Endothelial cell of umbilical vein (primary cell): ENCODE data around the gene ZC3H12A. TPM values are rescaled to one million over a fixed set of nuclear protein-coding genes. Genes with fewer than 3 reads are reported as not detected.

Experiments
- BruUV-seq: library from RNA; stranded (reverse); fragments of 400-500 nt; replicated peaks from 2 replicates; lab custom pipeline; 2021; lab: Mats Ljungman, UMichigan
- CTCF ChIA-PET: fragments of 300-600, 350-600 bp; sonication (Branson Sonifier 250); formaldehyde crosslinking; loops from one replicate; lab custom pipeline; 2021; ENCODE audit warnings: antibody characterized with exemption, inconsistent platforms; lab: Charles Lee
- POLR2A ChIA-PET: fragments of 300-600, 350-600 bp; sonication (Branson Sonifier 250); formaldehyde crosslinking; loops from one replicate; lab custom pipeline; 2021; ENCODE audit warnings: antibody characterized with exemption, inconsistent platforms; lab: Charles Lee
- DNase-seq: peaks from one replicate; pipeline ENCODE4 v3.0.0-alpha.2; 2011; ENCODE audit warnings: low read depth, low spot score
- FAIRE-seq: peaks from 2 replicates; lab custom pipeline; 2011; peaks lifted over from hg19 to GRCh38; lab: Jason Lieb, UNC
- H2AFZ ChIP-seq: 2 replicates; pipeline ENCODE4 v1.6.0; 2012; ENCODE audit warnings: low read depth, low read length, control low read depth, inconsistent platforms
- H3K27ac ChIP-seq: 2 replicates; pipeline ENCODE4 v1.5.1; 2011; ENCODE audit warnings: low read depth, mild to moderate bottlenecking, control low read depth, low read length, moderate library complexity; ENCODE audit not compliant: insufficient read depth
- H3K27me3 ChIP-seq, 2 experiments: 2 replicates each; pipeline versions ENCODE4 v1.6.0 to v1.6.1; 2011; ENCODE audit warnings: low read length in 2 of 2, mixed read lengths in 1 of 2; ENCODE audit not compliant: control insufficient read depth in 2 of 2, insufficient read depth in 2 of 2
- H3K36me3 ChIP-seq, 2 experiments: 2 replicates in 1 of 2; 3 replicates in 1 of 2; pipeline ENCODE4 v1.5.1; 2011; ENCODE audit warnings: low read length in 2 of 2, mild to moderate bottlenecking in 1 of 2, moderate library complexity in 1 of 2; ENCODE audit not compliant: control insufficient read depth in 2 of 2, insufficient read depth in 2 of 2; ENCODE audit errors: extremely low read depth in 1 of 2
- H3K4me1 ChIP-seq: 3 replicates; pipeline ENCODE4 v1.5.1; 2011; ENCODE audit warnings: mild to moderate bottlenecking, low read length; ENCODE audit not compliant: control insufficient read depth, insufficient read depth; ENCODE audit errors: extremely low read depth
- H3K4me2 ChIP-seq: 2 replicates; pipeline ENCODE4 v1.6.1; 2011; ENCODE audit warnings: low read length, control low read depth, mixed read lengths; ENCODE audit not compliant: insufficient read depth
- H3K4me3 ChIP-seq, 3 experiments: fragments of 200-600 bp in 1 of 3; sonication (generic), shearing (Covaris generic) in 1 of 3; replicated peaks in 1 of 3; 2 replicates each; pipeline ENCODE4 v1.5.1; 2011 to 2016; ENCODE audit warnings: control low read depth in 3 of 3, low read length in 3 of 3, mild to moderate bottlenecking in 2 of 3, inconsistent platforms in 1 of 3, low read depth in 1 of 3, moderate library complexity in 1 of 3; ENCODE audit not compliant: insufficient read depth in 1 of 3
- H3K79me2 ChIP-seq: 2 replicates; pipeline ENCODE4 v1.6.0; 2012; ENCODE audit warnings: low read length, inconsistent platforms; ENCODE audit not compliant: control insufficient read depth, insufficient read depth
- H3K9ac ChIP-seq: replicated peaks from 2 replicates; pipeline ENCODE3; 2011; ENCODE audit warnings: low read length, control low read depth; ENCODE audit not compliant: insufficient read depth; ENCODE audit errors: extremely low read depth
- H3K9me1 ChIP-seq: replicated peaks from 3 replicates; pipeline ENCODE4 v1.6.0; 2011; ENCODE audit warnings: mild to moderate bottlenecking, low read length; ENCODE audit not compliant: control insufficient read depth, insufficient read depth; ENCODE audit errors: extremely low read depth
- H3K9me3 ChIP-seq: replicated peaks from 2 replicates; pipeline ENCODE4 v1.5.1; 2012; ENCODE audit warnings: low read length, inconsistent platforms; ENCODE audit not compliant: control insufficient read depth, insufficient read depth
- H4K20me1 ChIP-seq: replicated peaks from 2 replicates; pipeline ENCODE3; 2011; ENCODE audit warnings: mild to moderate bottlenecking, low read length; ENCODE audit not compliant: control insufficient read depth, insufficient read depth; ENCODE audit errors: extremely low read depth
- GATA2 ChIP-seq: IDR thresholded peaks from 2 replicates; pipeline ENCODE4 v1.7.0; 2011; ENCODE audit warnings: low read depth, mild to moderate bottlenecking, moderate library complexity, mixed read lengths, low read length; ENCODE audit not compliant: insufficient read length, insufficient read depth
- MAX ChIP-seq: IDR thresholded peaks from 2 replicates; pipeline ENCODE4 v1.6.1; 2011; ENCODE audit not compliant: insufficient read depth, insufficient read length
- POLR2A ChIP-seq: IDR thresholded peaks from 2 replicates; pipeline ENCODE4 v1.6.1; 2012; ENCODE audit warnings: low read depth, mild to moderate bottlenecking, control low read depth, low read length
- POLR2AphosphoS5 ChIP-seq: IDR thresholded peaks from 2 replicates; pipeline ENCODE4 v1.6.1; 2012; ENCODE audit warnings: low read depth, mild to moderate bottlenecking, control low read depth, low read length, moderate library complexity; ENCODE audit not compliant: insufficient read depth
- dilution Hi-C: fragments of 300-500 bp; cut with MboI; formaldehyde crosslinking; loops from one replicate; pipeline ENCODE4 v1.15.0; 2019; ENCODE audit warnings: low sequenced_read_pairs; ENCODE audit not compliant: extremely low pct_ligation_motif_present
- intact Hi-C: fragments of 100-400 bp; cut with micrococcal nuclease; formaldehyde crosslinking; loops from one replicate; pipeline ENCODE4 v1.10.0; 2022
- polyA plus RNA-seq, 4 experiments: library from polyadenylated mRNA; depleted of rRNA in 3 of 4; stranded (reverse) in 3 of 4; unstranded in 1 of 4; fragments of >200 nt; gene quantifications; 2 replicates each; pipeline versions ENCODE4 v1.2.1 to v1.2.3, GENCODE V29; 2011 to 2012; ENCODE audit warnings: missing spikeins in 1 of 4
- total RNA-seq: library from RNA; stranded (reverse); gene quantifications from 2 replicates; pipeline ENCODE4 v1.2.3, GENCODE V29; 2021

Gene ZC3H12A
- total and polyA plus RNA-seq, 2 donors (not counting 3 experiments of a cell fraction or from before 2014, with no cell fraction given): 6.3 to 9.4 TPM

GRCh38 chr1:37485902-37486679 lies 11.7 kb downstream of the ZC3H12A start:
- TF ChIP-seq POLR2A: no peak
- no peak for TF ChIP-seq POLR2AphosphoS5
- TF ChIP-seq GATA2: no peak
- TF ChIP-seq MAX: no peak
- H4K20me1 ChIP-seq: no peaks in the 10 kb centered on the region
- H3K27ac ChIP-seq: no peak overlapping the region
- no peak overlapping the region for H3K9ac ChIP-seq
- ChIA-PET POLR2A (interaction anchor here (1.2 to 3.6 kb wide), 2 partner anchors 10 to 31 kb away, joined by 6 to 27 read pairs; partner anchors contain the start of gene ZC3H12A), CTCF (interaction anchor here (1.8 to 8.0 kb wide), 10 partner anchors 11 to 910 kb away, joined by 7 to 337 read pairs (median 24); partner anchors contain the start of genes MEAF6 and ZC3H12A)
- H3K4me2 ChIP-seq: no peak overlapping the region
- dilution Hi-C loops: no loop called here
- intact Hi-C loops: no loop called here
- no peaks in the 10 kb centered on the region for H3K27me3 ChIP-seq
- H2AFZ ChIP-seq: no peak overlapping the region
- BruUV-seq: no TSS peak
- DNase-seq (no peak), FAIRE-seq (no peak)
- no peaks in the 10 kb centered on the region for H3K79me2 ChIP-seq
- H3K9me3 ChIP-seq: no peaks in the 10 kb centered on the region
- no peak overlapping the region for H3K4me3 ChIP-seq
- H3K4me1 ChIP-seq: peaks cover 2% of the 10 kb centered on the region
- H3K36me3 ChIP-seq: peaks cover 10 to 31% of the 10 kb centered on the region in 2 experiments
- H3K9me1 ChIP-seq: no peaks in the 10 kb centered on the region
